Mesenchymal stem cell (in vitro differentiated cells and primary cell): ENCODE results near the gene SARS2.
"Not testable (repeated sequence)": the region's sequence is repeated elsewhere in the genome, so short reads cannot be mapped to it uniquely, and the experiment has no call there.

Source experiments
- DNase-seq: peaks from one replicate; pipeline ENCODE4 v3.0.0-alpha.2; 2013
- H2AFZ ChIP-seq: one replicate; pipeline ENCODE4 v1.6.1; 2013; ENCODE audit warnings: low read depth, mild to moderate bottlenecking, control low read depth, inconsistent platforms, low read length, moderate library complexity
- H2AK5ac ChIP-seq: 2 replicates; pipeline ENCODE4 v1.6.1; 2013; ENCODE audit warnings: low read length, moderate library complexity, mild to moderate bottlenecking, inconsistent platforms; ENCODE audit not compliant: severe bottlenecking
- H2BK120ac ChIP-seq: one replicate; pipeline ENCODE4 v1.6.1; 2013; ENCODE audit warnings: low read depth, mild to moderate bottlenecking, inconsistent platforms, low read length, moderate library complexity
- H2BK12ac ChIP-seq, 2 experiments: one replicate each; pipeline ENCODE4 v1.6.1; 2013; ENCODE audit warnings: inconsistent platforms in 2 of 2, low read length in 2 of 2, mild to moderate bottlenecking in 2 of 2, moderate library complexity in 2 of 2, control low read depth in 1 of 2
- H2BK15ac ChIP-seq: one replicate; pipeline ENCODE4 v1.6.1; 2013; ENCODE audit warnings: mild to moderate bottlenecking, low read depth, inconsistent platforms; ENCODE audit not compliant: poor library complexity, severe bottlenecking
- H2BK5ac ChIP-seq: 2 replicates; pipeline ENCODE4 v1.6.1; 2013; ENCODE audit warnings: low read depth, mild to moderate bottlenecking, low read length, control low read depth, inconsistent platforms; ENCODE audit not compliant: poor library complexity, severe bottlenecking
- H3K14ac ChIP-seq, 2 experiments: one replicate each; pipeline ENCODE4 v1.6.1; 2013; ENCODE audit warnings: inconsistent platforms in 2 of 2, low read length in 2 of 2, control low read depth in 1 of 2, mild to moderate bottlenecking in 1 of 2, moderate library complexity in 1 of 2
- H3K18ac ChIP-seq, 2 experiments: one replicate each; pipeline ENCODE4 v1.6.1; 2013; ENCODE audit warnings: inconsistent platforms in 2 of 2, low read length in 2 of 2, control low read depth in 1 of 2, low read depth in 1 of 2, mild to moderate bottlenecking in 1 of 2
- H3K23ac ChIP-seq, 2 experiments: one replicate each; pipeline ENCODE4 v1.6.1; 2013; ENCODE audit warnings: inconsistent platforms in 2 of 2, low read length in 2 of 2, mild to moderate bottlenecking in 2 of 2, moderate library complexity in 2 of 2, control low read depth in 1 of 2
- H3K27ac ChIP-seq: 2 replicates; pipeline ENCODE4 v1.5.1; 2013; ENCODE audit warnings: mild to moderate bottlenecking, moderate library complexity, low read length, control low read depth, inconsistent platforms; ENCODE audit not compliant: poor library complexity, severe bottlenecking
- H3K27me3 ChIP-seq, 2 experiments: 2 replicates each; pipeline versions ENCODE4 v1.6.1 to v1.7.0; 2013; ENCODE audit warnings: low read length in 2 of 2, mild to moderate bottlenecking in 2 of 2, moderate library complexity in 2 of 2, control low read depth in 1 of 2, inconsistent platforms in 1 of 2; ENCODE audit not compliant: control insufficient read depth in 1 of 2, insufficient read depth in 1 of 2
- H3K36me3 ChIP-seq, 2 experiments: 2 replicates each; pipeline versions ENCODE4 v1.6.1 to v1.7.0; 2013; ENCODE audit warnings: low read length in 2 of 2, control low read depth in 1 of 2, inconsistent platforms in 1 of 2, low read depth in 1 of 2, mild to moderate bottlenecking in 1 of 2; ENCODE audit not compliant: insufficient read depth in 2 of 2, control insufficient read depth in 1 of 2
- H3K4ac ChIP-seq, 2 experiments: one replicate each; pipeline ENCODE4 v1.6.1; 2013; ENCODE audit warnings: inconsistent platforms in 2 of 2, low read length in 2 of 2, mild to moderate bottlenecking in 2 of 2, moderate library complexity in 2 of 2, control low read depth in 1 of 2, low read depth in 1 of 2
- H3K4me1 ChIP-seq: 2 replicates; pipeline ENCODE4 v1.6.1; 2013; ENCODE audit warnings: low read depth, low read length, control low read depth; ENCODE audit not compliant: control insufficient read depth, insufficient read depth
- H3K4me2 ChIP-seq: 2 replicates; pipeline ENCODE4 v1.6.1; 2013; ENCODE audit warnings: low read length, mild to moderate bottlenecking, inconsistent platforms; ENCODE audit not compliant: poor library complexity, severe bottlenecking
- H3K4me3 ChIP-seq, 2 experiments: 2 replicates each; pipeline versions ENCODE4 v1.5.1 to v1.7.0; 2013; ENCODE audit warnings: low read length in 2 of 2, mild to moderate bottlenecking in 2 of 2, control low read depth in 1 of 2, low read depth in 1 of 2; ENCODE audit not compliant: insufficient read depth in 1 of 2
- H3K79me1 ChIP-seq: replicated peaks from 2 replicates; pipeline ENCODE4 v1.6.1; 2013; ENCODE audit warnings: mild to moderate bottlenecking, control low read depth, low read length, inconsistent platforms; ENCODE audit not compliant: poor library complexity, severe bottlenecking
- H3K9ac ChIP-seq: 2 replicates; pipeline ENCODE4 v1.7.0; 2013; ENCODE audit warnings: mild to moderate bottlenecking, low read length, moderate library complexity
- H3K9me3 ChIP-seq: 2 replicates; pipeline ENCODE4 v1.7.0; 2013; ENCODE audit warnings: mild to moderate bottlenecking, low read length; ENCODE audit not compliant: control insufficient read depth
- H4K8ac ChIP-seq: one replicate; pipeline ENCODE4 v1.6.1; 2013; ENCODE audit warnings: inconsistent platforms, mild to moderate bottlenecking, low read length, moderate library complexity
- H4K91ac ChIP-seq: one replicate; pipeline ENCODE4 v1.6.1; 2013; ENCODE audit warnings: mild to moderate bottlenecking, low read length, inconsistent platforms
- WGBS: methylation state at CpG from one replicate; pipeline ENCODE4 v1.1.7; 2013; ENCODE audit warnings: mixed read lengths; 5-methylcytosine and 5-hydroxymethylcytosine counted together

Gene SARS2

GRCh38 chr19:38873400-38873799 lies 57.2 kb downstream of the SARS2 start:
- not testable (repeated sequence) for H3K14ac ChIP-seq, H3K79me1 ChIP-seq, H2BK120ac ChIP-seq, H3K4me2 ChIP-seq, H2BK5ac ChIP-seq, H2AFZ ChIP-seq, H4K8ac ChIP-seq, H3K18ac ChIP-seq, H4K91ac ChIP-seq, H2BK12ac ChIP-seq, H2BK15ac ChIP-seq, H3K9me3 ChIP-seq, H3K4me3 ChIP-seq, H3K9ac ChIP-seq, H3K27ac ChIP-seq, H3K36me3 ChIP-seq, H3K23ac ChIP-seq, DNase-seq, H3K4ac ChIP-seq, H2AK5ac ChIP-seq
- WGBS = 95% methylated on average over 10 of the region's 10 CpGs
- Histone ChIP-seq H3K27me3 (peaks cover 0 to 13% of the 10 kb centered on the region in 2 experiments), H3K4me1 (peaks cover 17% of the 10 kb centered on the region)

- H3K14ac ChIP-seq = no peak overlapping the region
- no peaks in the 10 kb centered on the region for H3K9me3 ChIP-seq
- H2BK12ac ChIP-seq = no peak overlapping the region
- H2BK15ac ChIP-seq = no peak overlapping the region
- peaks cover 0 to 3% of the 10 kb centered on the region in 2 experiments for H3K36me3 ChIP-seq
- no peak overlapping the region for H3K27ac ChIP-seq
- no peak overlapping the region for H3K4me3 ChIP-seq
- no peak overlapping the region for H3K4me2 ChIP-seq
- 94% methylated on average over 18 of the region's 19 CpGs for WGBS
- no peak overlapping the region for H3K23ac ChIP-seq
- H3K4ac ChIP-seq = no peak overlapping the region
- no peak for DNase-seq
- no peak overlapping the region for H2BK120ac ChIP-seq
- no peak overlapping the region for H4K8ac ChIP-seq
- H3K4me1 ChIP-seq = peaks cover 20% of the 10 kb centered on the region
- no peak overlapping the region for H2AK5ac ChIP-seq
- H3K27me3 ChIP-seq = peaks cover 0 to 13% of the 10 kb centered on the region in 2 experiments
- no peak overlapping the region for H2AFZ ChIP-seq
- no peak overlapping the region for H2BK5ac ChIP-seq
- H3K18ac ChIP-seq = no peak overlapping the region
- no peak overlapping the region for H4K91ac ChIP-seq
- no peaks in the 10 kb centered on the region for H3K79me1 ChIP-seq
- no peak overlapping the region for H3K9ac ChIP-seq
Measured at GRCh38 chr19:38870612-38871011, 60.0 kb downstream of the SARS2 start.

GRCh38 chr19:38869836-38870607 lies 60.5 kb downstream of the SARS2 start:
- Histone ChIP-seq H3K4me2 (peak overlapping the region; percentile 62), H3K9me3 (no peaks in the 10 kb centered on the region), H3K4me3 (peak overlapping the region; percentile 42 to 80), H3K27me3 (peaks cover 0 to 13% of the 10 kb centered on the region in 2 experiments), H3K23ac (no peak overlapping the region), H4K91ac (no peak overlapping the region), H2AFZ (peak overlapping the region; percentile 32), H2BK12ac (peak overlapping the region in 1 of 2 experiments; percentile 55), H2BK5ac (no peak overlapping the region), H3K14ac (peak overlapping the region in 1 of 2 experiments; percentile 44), H4K8ac (peak overlapping the region; percentile 92), H2AK5ac (no peak overlapping the region), H3K9ac (peak overlapping the region; percentile 71), H3K4ac (no peak overlapping the region), H3K36me3 (peaks cover 0 to 3% of the 10 kb centered on the region in 2 experiments), H3K18ac (peak overlapping the region; percentile 23 to 58), H3K27ac (no peak overlapping the region), H3K4me1 (peaks cover 21% of the 10 kb centered on the region), H2BK15ac (no peak overlapping the region), H2BK120ac (no peak overlapping the region), H3K79me1 (no peaks in the 10 kb centered on the region)
- WGBS = 27% methylated on average over 55 of the region's 62 CpGs
- DNase-seq = peak; percentile 65

DNA sequence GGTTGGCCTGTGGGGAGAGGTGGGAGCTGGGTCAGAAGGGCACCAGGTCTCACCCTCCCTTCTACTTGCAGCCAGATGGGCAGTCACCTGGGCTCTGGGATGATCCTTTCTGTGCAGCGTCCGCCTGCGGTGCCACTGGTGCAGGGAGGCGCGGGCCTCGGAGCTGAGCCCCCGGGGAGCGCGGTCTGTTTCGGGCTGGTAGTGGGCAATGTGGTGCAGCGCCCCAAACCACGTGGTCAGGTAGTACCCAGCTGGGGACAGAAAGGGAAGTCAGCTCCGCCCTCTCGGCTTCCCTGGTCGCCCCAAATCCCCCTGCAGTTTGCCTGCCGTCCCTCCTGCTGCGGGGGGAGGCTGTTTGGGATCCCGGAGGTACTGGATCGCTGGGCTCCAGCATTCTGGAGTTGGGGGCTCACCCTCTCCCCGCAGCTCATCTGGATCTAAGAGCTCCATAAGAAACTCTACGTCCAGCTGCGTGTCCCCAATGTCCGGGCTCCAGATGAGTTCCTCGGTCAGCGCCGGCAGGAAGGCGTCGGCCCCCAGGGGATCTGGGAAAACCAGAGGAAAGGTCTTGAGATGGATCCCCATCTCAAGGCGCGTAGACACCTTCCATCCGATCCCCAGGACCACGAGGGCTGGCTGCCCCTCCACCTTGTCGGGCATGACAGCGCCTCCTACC lies 61.3 kb downstream of the SARS2 start:
- Histone ChIP-seq H2AFZ (peak overlapping the region; percentile 32), H3K9ac (peak overlapping the region; percentile 71), H3K4ac (no peak overlapping the region), H2BK120ac (no peak overlapping the region), H2AK5ac (no peak overlapping the region), H4K91ac (no peak overlapping the region), H3K27ac (no peak overlapping the region), H2BK5ac (no peak overlapping the region), H3K36me3 (peaks cover 0 to 3% of the 10 kb centered on the region in 2 experiments), H3K27me3 (peaks cover 0 to 13% of the 10 kb centered on the region in 2 experiments), H3K79me1 (no peaks in the 10 kb centered on the region), H2BK12ac (peak overlapping the region in 1 of 2 experiments; percentile 45), H4K8ac (peak overlapping the region; percentile 64), H3K4me2 (peak overlapping the region; percentile 62), H3K23ac (no peak overlapping the region), H3K14ac (no peak overlapping the region), H3K9me3 (no peaks in the 10 kb centered on the region), H2BK15ac (peak overlapping the region; percentile 63), H3K4me1 (peaks cover 21% of the 10 kb centered on the region), H3K18ac (peak overlapping the region; percentile 11 to 23), H3K4me3 (peak overlapping the region in 1 of 2 experiments; percentile 80)
- DNase-seq = no peak
- 41% methylated on average over 34 of the region's 34 CpGs for WGBS
